HG02885 (cell line): ENCODE data around the gene INF2.

Source experiments
- ATAC-seq: cut with Tn5 transposase; IDR thresholded peaks from one replicate; pipeline ENCODE4 v1.9.1; 2021; ENCODE audit warnings: mild to moderate bottlenecking; ENCODE audit not compliant: unreplicated experiment, poor library complexity

INF2 gene

GRCh38 chr14:104765517-104765916 lies 76.1 kb downstream of the INF2 start:
- no peak for ATAC-seq

GRCh38 chr14:104766256-104766862 lies 76.9 kb downstream of the INF2 start:
- ATAC-seq = no peak

- no peak for ATAC-seq
Observed at GRCh38 chr14:104766863-104767633, 77.6 kb downstream of the INF2 start.

- no peak for ATAC-seq
Observed at GRCh38 chr14:104767634-104767918, 78.2 kb downstream of the INF2 start.

- ATAC-seq = peak; percentile 73
Observed at GRCh38 chr14:104768437-104769323, 79.3 kb downstream of the INF2 start.

DNA sequence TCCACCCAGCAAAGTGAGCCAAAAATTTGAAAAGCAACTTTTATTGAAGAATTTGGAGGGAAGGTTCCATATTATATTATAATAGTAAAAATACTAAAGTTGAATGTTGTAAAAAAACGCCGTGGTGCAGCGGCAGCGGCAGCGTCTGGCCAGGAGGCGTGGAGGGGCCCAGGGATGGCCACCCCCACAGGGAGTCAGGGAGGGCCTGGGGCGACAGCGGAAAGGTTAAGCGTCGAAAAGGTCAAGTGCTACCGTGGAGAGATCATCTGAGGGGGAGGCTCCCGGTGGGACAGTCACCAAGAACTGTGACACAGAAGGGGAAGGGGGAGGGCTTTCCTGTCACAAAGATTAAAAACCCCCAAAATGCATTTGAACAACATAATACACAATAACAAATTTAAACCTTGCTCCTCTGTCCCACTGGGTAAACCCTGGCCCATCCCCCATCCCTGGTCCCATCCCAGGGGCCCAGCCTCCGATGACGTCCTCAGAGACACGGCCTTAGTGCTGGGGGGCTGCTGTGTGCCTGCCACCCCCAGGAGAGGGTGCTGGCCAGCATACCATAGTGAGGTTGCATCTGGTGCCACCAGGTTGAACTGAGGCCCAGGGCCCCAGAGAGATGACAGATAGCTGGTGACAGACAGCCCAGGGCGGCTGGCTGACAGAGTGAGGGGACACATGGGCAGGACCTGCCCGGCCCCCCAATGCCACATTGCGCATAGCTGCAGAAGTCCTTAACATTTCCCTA lies 80.1 kb downstream of the INF2 start:
- no peak for ATAC-seq

DNA sequence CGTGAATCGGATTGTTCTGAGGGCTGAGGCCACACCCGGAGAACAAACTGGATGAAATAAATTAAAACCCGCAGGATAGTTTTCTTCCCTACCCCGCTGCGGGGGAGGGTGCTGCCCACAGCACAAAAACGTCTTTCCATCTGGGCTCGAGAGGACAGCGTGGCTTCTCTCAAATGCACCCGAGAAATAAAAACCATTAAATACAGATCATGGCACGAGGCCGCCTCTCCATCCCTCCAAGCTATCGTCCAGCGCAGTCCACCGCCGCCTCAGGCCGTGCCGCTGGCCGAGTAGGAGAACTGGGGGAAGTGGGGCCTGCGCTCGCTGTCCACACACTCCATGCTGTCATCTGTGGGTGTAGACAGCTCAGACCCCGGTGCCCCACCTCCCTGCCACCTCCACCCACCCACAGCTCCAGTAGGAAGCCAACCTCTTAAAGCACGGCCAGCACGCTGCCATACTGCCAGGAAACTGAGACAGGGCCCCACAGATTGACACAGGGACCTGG lies 80.7 kb downstream of the INF2 start:
- ATAC-seq = no peak

- ATAC-seq = no peak
Observed at GRCh38 chr14:104770851-104771272, 81.4 kb downstream of the INF2 start.

DNA sequence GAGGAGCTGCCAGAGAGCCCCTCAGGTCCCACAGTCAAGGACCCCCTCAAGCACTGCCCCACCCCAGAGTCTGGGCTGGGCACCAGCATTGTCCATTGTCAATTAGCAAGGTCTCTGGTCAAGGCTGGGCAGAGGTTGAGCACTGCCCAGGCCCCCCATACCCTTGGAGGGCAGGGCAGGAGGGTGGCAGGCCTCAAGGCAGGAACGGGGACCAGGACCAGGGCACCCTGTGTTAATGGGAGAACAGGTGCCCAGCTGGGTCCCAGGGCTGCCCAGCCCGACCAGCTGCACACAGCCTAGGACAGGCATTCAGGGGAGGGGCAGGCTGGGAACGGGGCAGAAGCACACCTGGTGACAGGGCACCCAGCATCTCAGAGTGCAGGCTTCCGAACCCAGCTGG lies 82.0 kb downstream of the INF2 start:
- no peak for ATAC-seq
